CD14-positive monocyte (primary cell): ENCODE results near the gene RALGAPB. TPM values are rescaled to one million over a fixed set of nuclear protein-coding genes. Genes with fewer than 3 reads are reported as not detected.

Source experiments
- DNase-seq, 3 donors: peaks; one replicate each; pipeline ENCODE4 v3.0.0-alpha.2; 2011 to 2022
- H2AFZ ChIP-seq: 2 replicates; pipeline ENCODE4 v1.6.0; 2012; ENCODE audit warnings: mild to moderate bottlenecking, low read depth, low read length, inconsistent platforms; ENCODE audit not compliant: insufficient read depth, poor library complexity, severe bottlenecking
- H3K27ac ChIP-seq, 2 donors: 1 replicate in 1 of 2; 2 replicates in 1 of 2; pipeline ENCODE4 v1.5.1; 2012 to 2013; ENCODE audit warnings: low read length in 2 of 2, control low read depth in 1 of 2, inconsistent platforms in 1 of 2, low read depth in 1 of 2, mild to moderate bottlenecking in 1 of 2
- H3K27me3 ChIP-seq, 2 donors: one replicate each; pipeline versions ENCODE4 v1.6.0 to v1.6.1; 2011 to 2013; ENCODE audit warnings: low read length in 2 of 2; ENCODE audit not compliant: control insufficient read depth in 2 of 2, insufficient read depth in 2 of 2
- H3K36me3 ChIP-seq, 2 donors: replicated peaks in 1 of 2; 1 replicate in 1 of 2; 2 replicates in 1 of 2; pipeline versions ENCODE4 v1.5.1 to v1.6.1; 2012 to 2013; ENCODE audit warnings: low read length in 2 of 2, control low read depth in 1 of 2, inconsistent platforms in 1 of 2, mild to moderate bottlenecking in 1 of 2; ENCODE audit not compliant: insufficient read depth in 2 of 2, control insufficient read depth in 1 of 2
- H3K4me1 ChIP-seq, 2 donors: 1 replicate in 1 of 2; 2 replicates in 1 of 2; pipeline versions ENCODE4 v1.5.1 to v1.6.1; 2012 to 2013; ENCODE audit warnings: low read length in 2 of 2, control low read depth in 1 of 2, inconsistent platforms in 1 of 2, mild to moderate bottlenecking in 1 of 2, moderate library complexity in 1 of 2; ENCODE audit not compliant: insufficient read depth in 2 of 2, control insufficient read depth in 1 of 2
- H3K4me2 ChIP-seq: replicated peaks from 2 replicates; pipeline ENCODE3; 2012; ENCODE audit warnings: low read length, moderate library complexity, mild to moderate bottlenecking; ENCODE audit not compliant: poor library complexity, severe bottlenecking; ENCODE audit errors: extremely low read depth
- H3K4me3 ChIP-seq, 3 experiments: fragments of 200-600 bp in 1 of 3; sonication (generic) in 1 of 3; replicated peaks in 1 of 3; 1 replicate in 2 of 3; 2 replicates in 1 of 3; pipeline ENCODE4 v1.5.1; 2011 to 2013; ENCODE audit warnings: low read length in 3 of 3, mild to moderate bottlenecking in 3 of 3, control low read depth in 2 of 3, low read depth in 2 of 3, inconsistent platforms in 1 of 3, moderate library complexity in 1 of 3
- H3K79me2 ChIP-seq: 2 replicates; pipeline ENCODE4 v1.6.0; 2012; ENCODE audit warnings: mild to moderate bottlenecking, control low read depth, inconsistent platforms, low read length, moderate library complexity; ENCODE audit not compliant: insufficient read depth
- H3K9ac ChIP-seq: 2 replicates; pipeline ENCODE4 v1.6.0; 2017; ENCODE audit warnings: low read length, mild to moderate bottlenecking; ENCODE audit not compliant: insufficient read depth, poor library complexity, severe bottlenecking
- H3K9me3 ChIP-seq, 2 donors: replicated peaks in 1 of 2; 1 replicate in 1 of 2; 2 replicates in 1 of 2; pipeline versions ENCODE4 v1.5.1 to v1.6.1; 2012 to 2013; ENCODE audit warnings: low read length in 2 of 2, control low read depth in 1 of 2; ENCODE audit not compliant: control insufficient read depth in 1 of 2, insufficient read depth in 1 of 2
- H4K20me1 ChIP-seq: 2 replicates; pipeline ENCODE4 v1.6.0; 2012; ENCODE audit warnings: mild to moderate bottlenecking, low read length, control low read depth, moderate library complexity; ENCODE audit not compliant: insufficient read depth
- H3K27ac Mint-ChIP-seq, 7 donors: one replicate each; pipeline ENCODE4 v1.8.0; 2020; ENCODE audit warnings: mild to moderate bottlenecking in 7 of 7, mixed read lengths in 7 of 7, moderate library complexity in 6 of 7, inconsistent platforms in 2 of 7
- H3K27me3 Mint-ChIP-seq, 3 donors: one replicate each; pipeline ENCODE4 v1.8.0; 2021 to 2022; ENCODE audit warnings: low read depth in 3 of 3, mild to moderate bottlenecking in 3 of 3, mixed read lengths in 3 of 3, moderate library complexity in 3 of 3, inconsistent platforms in 1 of 3
- H3K36me3 Mint-ChIP-seq, 2 donors: one replicate each; pipeline ENCODE4 v1.8.0; 2020; ENCODE audit warnings: mixed read lengths in 2 of 2, inconsistent platforms in 1 of 2, mild to moderate bottlenecking in 1 of 2
- H3K4me1 Mint-ChIP-seq: one replicate; pipeline ENCODE4 v1.8.0; 2020; ENCODE audit warnings: mild to moderate bottlenecking, mixed read lengths
- H3K4me3 Mint-ChIP-seq, 2 donors: one replicate each; pipeline ENCODE4 v1.8.0; 2020; ENCODE audit warnings: mild to moderate bottlenecking in 2 of 2, mixed read lengths in 2 of 2, moderate library complexity in 1 of 2
- H3K9me3 Mint-ChIP-seq, 7 donors: one replicate each; pipeline ENCODE4 v1.8.0; 2020 to 2022; ENCODE audit warnings: mixed read lengths in 7 of 7, mild to moderate bottlenecking in 6 of 7, moderate library complexity in 6 of 7, inconsistent platforms in 2 of 7
- WGBS: methylation state at CpG from one replicate; pipeline ENCODE4 v1.1.5; 2013; ENCODE audit warnings: missing lambda C conversion rate; ENCODE audit not compliant: insufficient coverage; 5-methylcytosine and 5-hydroxymethylcytosine counted together
- intact Hi-C, 2 donors: fragments of 100-400 bp; cut with micrococcal nuclease; formaldehyde crosslinking; loops; one replicate each; pipeline versions ENCODE4 v1.15.0 to v1.15.1; 2023
- polyA plus RNA-seq, 3 donors: library from polyadenylated mRNA; depleted of rRNA in 1 of 3; unstranded in 2 of 3; stranded (reverse) in 1 of 3; fragments of 300-500 nt in 2 of 3; fragments of >200 nt in 1 of 3; fragmentation: Illumina TruSeq in 2 of 3; gene quantifications; 1 replicate in 2 of 3; 2 replicates in 1 of 3; pipeline ENCODE4 v1.2.3, GENCODE V29; 2012 to 2021
- TF ChIP-seq, protein P1 (sequence below): fragments of 200-600 bp; IDR thresholded peaks from one replicate; pipeline ENCODE4 v1.8.0; 2022; ENCODE audit warnings: antibody characterized with exemption, mild to moderate bottlenecking

The RALGAPB gene
- polyA plus RNA-seq, 3 donors = 4.7 to 15.5 (median 6.1) TPM

DNA sequence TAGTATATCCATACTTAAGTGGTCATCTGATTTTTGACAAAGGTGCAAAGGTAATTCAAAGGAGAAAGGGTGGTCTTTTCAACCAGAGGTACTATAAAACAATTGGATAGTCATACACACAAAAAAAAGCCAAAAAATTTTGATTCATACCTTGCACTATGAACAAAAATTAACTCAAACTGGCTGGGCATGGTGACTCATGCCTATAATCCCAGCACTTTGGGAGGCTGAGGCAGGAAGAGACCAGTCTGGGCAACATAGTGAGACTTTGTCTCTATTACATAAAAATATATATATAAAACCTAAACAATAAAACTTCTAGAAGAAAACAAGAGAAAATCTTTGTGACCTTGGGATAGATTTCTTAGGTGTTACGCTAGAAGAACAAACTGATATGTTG lies 64.5 kb downstream of the RALGAPB start:
- H3K36me3 Mint-ChIP-seq = peaks cover 81 to 94% of the 10 kb centered on the region in 2 donors
- no peak overlapping the region for H3K4me2 ChIP-seq

DNA sequence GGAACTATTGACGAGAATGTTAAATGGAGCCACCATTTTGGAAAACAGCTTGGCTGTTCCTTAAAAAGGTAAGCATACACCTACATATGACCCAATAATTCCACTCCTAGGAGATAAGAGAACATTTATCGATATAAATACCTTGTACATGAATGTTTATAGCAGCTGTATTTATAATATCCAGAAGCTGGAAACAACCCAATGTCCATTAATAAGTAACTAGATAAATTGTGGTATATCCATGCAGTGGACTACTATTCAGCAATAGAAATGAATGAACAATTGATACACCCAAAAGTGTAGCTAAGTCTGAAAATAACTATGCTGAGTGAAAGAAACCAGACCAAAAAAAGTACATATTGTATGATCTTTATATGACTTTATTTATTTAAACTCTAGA lies 66.1 kb downstream of the RALGAPB start:
- Histone ChIP-seq H3K4me1 (no peaks in the 10 kb centered on the region), H3K4me3 (no peak overlapping the region), H4K20me1 (no peaks in the 10 kb centered on the region), H3K9me3 (no peaks in the 10 kb centered on the region), H3K27ac (no peak overlapping the region), H3K9ac (no peak overlapping the region), H3K4me2 (no peak overlapping the region), H3K79me2 (no peaks in the 10 kb centered on the region), H3K36me3 (peaks cover 98 to 100% of the 10 kb centered on the region in 2 donors), H3K27me3 (no peaks in the 10 kb centered on the region), H2AFZ (no peak overlapping the region)
- no peak overlapping the region for H3K4me3 Mint-ChIP-seq
- intact Hi-C loops = no loop called here
- peaks cover 0 to 1% (median 0%) of the 10 kb centered on the region in 3 donors for H3K27me3 Mint-ChIP-seq
- WGBS = no CpG with 5 or more reads among the region's 2 CpGs
- H3K4me1 Mint-ChIP-seq = no peaks in the 10 kb centered on the region
- no peak for DNase-seq
- H3K9me3 Mint-ChIP-seq = no peaks in the 10 kb centered on the region
- H3K36me3 Mint-ChIP-seq = peaks cover 86 to 95% of the 10 kb centered on the region in 2 donors
- no peak overlapping the region for H3K27ac Mint-ChIP-seq
- TF ChIP-seq, protein P1, sequence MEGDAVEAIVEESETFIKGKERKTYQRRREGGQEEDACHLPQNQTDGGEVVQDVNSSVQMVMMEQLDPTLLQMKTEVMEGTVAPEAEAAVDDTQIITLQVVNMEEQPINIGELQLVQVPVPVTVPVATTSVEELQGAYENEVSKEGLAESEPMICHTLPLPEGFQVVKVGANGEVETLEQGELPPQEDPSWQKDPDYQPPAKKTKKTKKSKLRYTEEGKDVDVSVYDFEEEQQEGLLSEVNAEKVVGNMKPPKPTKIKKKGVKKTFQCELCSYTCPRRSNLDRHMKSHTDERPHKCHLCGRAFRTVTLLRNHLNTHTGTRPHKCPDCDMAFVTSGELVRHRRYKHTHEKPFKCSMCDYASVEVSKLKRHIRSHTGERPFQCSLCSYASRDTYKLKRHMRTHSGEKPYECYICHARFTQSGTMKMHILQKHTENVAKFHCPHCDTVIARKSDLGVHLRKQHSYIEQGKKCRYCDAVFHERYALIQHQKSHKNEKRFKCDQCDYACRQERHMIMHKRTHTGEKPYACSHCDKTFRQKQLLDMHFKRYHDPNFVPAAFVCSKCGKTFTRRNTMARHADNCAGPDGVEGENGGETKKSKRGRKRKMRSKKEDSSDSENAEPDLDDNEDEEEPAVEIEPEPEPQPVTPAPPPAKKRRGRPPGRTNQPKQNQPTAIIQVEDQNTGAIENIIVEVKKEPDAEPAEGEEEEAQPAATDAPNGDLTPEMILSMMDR = no peak

More for the DNA sequence above, 64.5 kb downstream of the RALGAPB start:
- Histone ChIP-seq H3K36me3 (peaks cover 98 to 100% of the 10 kb centered on the region in 2 donors), H3K79me2 (no peaks in the 10 kb centered on the region), H2AFZ (no peak overlapping the region), H3K27ac (no peak overlapping the region), H4K20me1 (no peaks in the 10 kb centered on the region), H3K27me3 (no peaks in the 10 kb centered on the region), H3K4me3 (no peak overlapping the region), H3K9me3 (no peaks in the 10 kb centered on the region), H3K4me1 (no peaks in the 10 kb centered on the region), H3K9ac (no peak overlapping the region)
- Mint-ChIP-seq H3K4me1 (no peaks in the 10 kb centered on the region), H3K27me3 (peaks cover 0 to 1% (median 0%) of the 10 kb centered on the region in 3 donors), H3K9me3 (no peaks in the 10 kb centered on the region), H3K27ac (no peak overlapping the region), H3K4me3 (no peak overlapping the region)
- DNase-seq = no peak
- TF ChIP-seq, protein P1 = no peak
- intact Hi-C loops = no loop called here
- no CpG with 5 or more reads among the region's 1 CpG for WGBS
